HCT116 (cell line): ENCODE results near the gene DAPK1. TPM values are rescaled to one million over a fixed set of nuclear protein-coding genes. Genes with fewer than 3 reads are reported as not detected.

ENCODE experiments used
- ATAC-seq: fragments of 200-7000 bp; cut with Tn5 transposase; 2 replicates; pipeline ENCODE4 v1.9.1; 2020; ENCODE audit warnings: mild to moderate bottlenecking, moderate library complexity
- BruUV-seq: library from RNA; stranded (reverse); fragments of 400-500 nt; replicated peaks from 2 replicates; lab custom pipeline; 2021; lab: Mats Ljungman, UMichigan
- CTCF ChIA-PET: fragments of 300-600 bp; sonication (Branson Sonifier 250); formaldehyde crosslinking; loops from one replicate; lab custom pipeline; 2021; ENCODE audit warnings: antibody characterized with exemption; lab: Charles Lee
- POLR2A ChIA-PET: fragments of 300-600, 350-600 bp; sonication (Branson Sonifier 250); formaldehyde crosslinking; loops from one replicate; lab custom pipeline; 2021; ENCODE audit warnings: antibody characterized with exemption; lab: Charles Lee
- RAD21 ChIA-PET, 2 experiments: fragments of 300-600 bp; sonication (Branson Sonifier 250); formaldehyde crosslinking; loops; one replicate each; lab custom pipeline; 2023; ENCODE audit warnings: low total read pairs in 2 of 2; ENCODE audit not compliant: uncharacterized antibody in 2 of 2, unreplicated experiment in 2 of 2, low non-redundant PET in 1 of 2; lab: Charles Lee
- DNase-seq: peaks from one replicate; pipeline ENCODE4 v3.0.0-alpha.2; 2010; ENCODE audit warnings: low read depth, low spot score
- H2AFZ ChIP-seq: fragments of 200-600 bp; shearing (Covaris generic), sonication (generic); 2 replicates; pipeline ENCODE4 v1.6.1; 2017; ENCODE audit warnings: low read depth, mixed run types, mixed read lengths, antibody characterized with exemption, low read length; ENCODE audit not compliant: poor library complexity, severe bottlenecking
- H3K27ac ChIP-seq: 2 replicates; pipeline ENCODE4 v1.5.1; 2012; ENCODE audit warnings: low read depth, low read length
- H3K27me3 ChIP-seq: fragments of 200-600 bp; sonication (generic); 2 replicates; pipeline ENCODE4 v1.6.1; 2016; ENCODE audit warnings: mixed run types, low read length, mixed read lengths; ENCODE audit not compliant: insufficient read depth
- H3K36me3 ChIP-seq, 2 experiments: fragments of 200-500 bp in 1 of 2; fragments of 200-600 bp in 1 of 2; sonication (Bioruptor generic) in 1 of 2; sonication (generic) in 1 of 2; 2 replicates each; pipeline versions ENCODE4 v1.5.1 to v1.6.1; 2014 to 2016; ENCODE audit warnings: low read length in 2 of 2, inconsistent platforms in 1 of 2, mixed read lengths in 1 of 2, mixed run types in 1 of 2; ENCODE audit not compliant: insufficient read depth in 2 of 2, control insufficient read depth in 1 of 2
- H3K4me1 ChIP-seq, 2 experiments: fragments of 200-600 bp in 1 of 2; sonication (generic) in 1 of 2; 2 replicates each; pipeline versions ENCODE4 v1.5.1 to v1.6.1; 2012 to 2017; ENCODE audit warnings: low read length in 2 of 2, inconsistent platforms in 1 of 2, mild to moderate bottlenecking in 1 of 2, mixed read lengths in 1 of 2, mixed run types in 1 of 2, moderate library complexity in 1 of 2; ENCODE audit not compliant: insufficient read depth in 2 of 2, control insufficient read depth in 1 of 2
- H3K4me2 ChIP-seq: fragments of 200-600 bp; sonication (generic); 2 replicates; pipeline ENCODE4 v1.6.1; 2017; ENCODE audit warnings: mixed run types, low read length, mixed read lengths
- H3K4me3 ChIP-seq, 2 experiments: fragments of 200-600 bp in 1 of 2; sonication (generic) in 1 of 2; replicated peaks in 1 of 2; 2 replicates each; pipeline ENCODE4 v1.5.1; 2011 to 2016; ENCODE audit warnings: low read length in 2 of 2, control low read depth in 1 of 2, low read depth in 1 of 2, mild to moderate bottlenecking in 1 of 2, mixed read lengths in 1 of 2, mixed run types in 1 of 2
- H3K79me2 ChIP-seq: fragments of 200-600 bp; sonication (generic); 2 replicates; pipeline ENCODE4 v1.6.1; 2017; ENCODE audit warnings: mild to moderate bottlenecking, mixed run types, low read length, moderate library complexity, mixed read lengths; ENCODE audit not compliant: insufficient read depth
- H3K9ac ChIP-seq: fragments of 200-600 bp; sonication (generic); 2 replicates; pipeline ENCODE4 v1.6.1; 2016; ENCODE audit warnings: low read length, mixed read lengths
- H3K9me2 ChIP-seq: fragments of 200-600 bp; sonication (generic), shearing (Covaris generic); 2 replicates; pipeline ENCODE4 v1.6.1; 2017; ENCODE audit warnings: mixed run types, mild to moderate bottlenecking, moderate library complexity; ENCODE audit not compliant: insufficient read depth
- H3K9me3 ChIP-seq, 2 experiments: fragments of 200-500 bp in 1 of 2; fragments of 200-600 bp in 1 of 2; sonication (Bioruptor generic) in 1 of 2; sonication (generic) in 1 of 2; 2 replicates each; pipeline ENCODE4 v1.6.1; 2014 to 2017; ENCODE audit warnings: low read length in 2 of 2, mixed read lengths in 2 of 2, inconsistent platforms in 1 of 2, low read depth in 1 of 2, mild to moderate bottlenecking in 1 of 2, mixed run types in 1 of 2, moderate library complexity in 1 of 2; ENCODE audit not compliant: control insufficient read depth in 1 of 2, insufficient read depth in 1 of 2
- H4K20me1 ChIP-seq: fragments of 200-600 bp; sonication (generic), shearing (Covaris generic); 2 replicates; pipeline ENCODE4 v1.6.1; 2017; ENCODE audit warnings: mixed run types, mild to moderate bottlenecking, moderate library complexity; ENCODE audit not compliant: insufficient read depth
- ATF3 ChIP-seq: IDR thresholded peaks from 2 replicates; pipeline ENCODE4 v1.6.1; 2012
- CBX3 ChIP-seq: IDR thresholded peaks from 2 replicates; pipeline ENCODE4 v1.6.1; 2012; ENCODE audit warnings: low read depth
- CEBPB ChIP-seq: IDR thresholded peaks from 2 replicates; pipeline ENCODE4 v1.6.1; 2012; ENCODE audit warnings: low read depth
- CTCF ChIP-seq, 3 experiments: fragments of 200-600 bp in 1 of 3; sonication (generic) in 1 of 3; IDR thresholded peaks in 2 of 3; conservative IDR thresholded peaks in 1 of 3; 2 replicates each; pipeline ENCODE4 v1.5.1; 2012 to 2017; ENCODE audit warnings: low read depth in 2 of 3, low read length in 2 of 3, antibody characterized with exemption in 1 of 3, borderline replicate concordance in 1 of 3, control low read depth in 1 of 3, mild to moderate bottlenecking in 1 of 3, mixed read lengths in 1 of 3, mixed run types in 1 of 3, moderate library complexity in 1 of 3; ENCODE audit not compliant: insufficient read depth in 1 of 3
- EGR1 ChIP-seq: IDR thresholded peaks from 2 replicates; pipeline ENCODE4 v1.6.1; 2012; ENCODE audit warnings: low read depth
- EZH2 ChIP-seq: fragments of 200-600 bp; sonication (generic); IDR thresholded peaks from 2 replicates; pipeline ENCODE4 v1.6.1; 2017; ENCODE audit warnings: antibody characterized with exemption, mixed run types
- FOSL1 ChIP-seq: IDR thresholded peaks from 2 replicates; pipeline ENCODE4 v1.6.1; 2012; ENCODE audit warnings: low read depth
- MAX ChIP-seq: IDR thresholded peaks from 2 replicates; pipeline ENCODE4 v1.6.1; 2012
- POLR2A ChIP-seq: IDR thresholded peaks from 2 replicates; pipeline ENCODE4 v1.7.0; 2011; ENCODE audit warnings: borderline replicate concordance; ENCODE audit not compliant: insufficient read depth, insufficient read length; ENCODE audit errors: extremely low read depth
- POLR2AphosphoS5 ChIP-seq: IDR thresholded peaks from 2 replicates; pipeline ENCODE4 v1.6.1; 2011; ENCODE audit warnings: mild to moderate bottlenecking, low read depth, low read length, moderate library complexity
- REST ChIP-seq: IDR thresholded peaks from 2 replicates; pipeline ENCODE4 v1.6.1; 2012; ENCODE audit warnings: low read depth
- SIN3A ChIP-seq: IDR thresholded peaks from 2 replicates; pipeline ENCODE4 v1.6.1; 2012; ENCODE audit warnings: low read depth
- SP1 ChIP-seq: IDR thresholded peaks from 2 replicates; pipeline ENCODE4 v1.6.1; 2012; ENCODE audit warnings: low read depth
- SRF ChIP-seq: IDR thresholded peaks from 2 replicates; pipeline ENCODE4 v1.6.1; 2012; ENCODE audit warnings: low read depth
- TCF7L2 ChIP-seq: IDR thresholded peaks from 2 replicates; pipeline ENCODE4 v1.7.0; 2011; ENCODE audit warnings: borderline replicate concordance, inconsistent platforms; ENCODE audit not compliant: insufficient read depth, insufficient read length; ENCODE audit errors: extremely low read depth
- YY1 ChIP-seq: IDR thresholded peaks from 2 replicates; pipeline ENCODE4 v1.6.1; 2011; ENCODE audit warnings: low read length, low read depth, moderate library complexity, mild to moderate bottlenecking; ENCODE audit not compliant: insufficient replicate concordance; ENCODE audit errors: extremely low read depth
- ZNF274 ChIP-seq: fragments of 200-500 bp; sonication (Bioruptor generic); IDR thresholded peaks from 2 replicates; pipeline ENCODE4 v1.6.1; 2014; ENCODE audit warnings: mild to moderate bottlenecking, low read depth, low read length, inconsistent platforms
- intact Hi-C: fragments of 100-400 bp; cut with micrococcal nuclease; formaldehyde crosslinking; loops from 2 replicates; pipeline ENCODE4 v1.10.0; 2022
- total RNA-seq: library from RNA; stranded (reverse); gene quantifications from one replicate; pipeline ENCODE4 v1.2.1, GENCODE V29; 2021; ENCODE audit not compliant: unreplicated experiment

Gene DAPK1
- total RNA-seq, 1 experiment from 2014 or later: 5.6 TPM

DNA sequence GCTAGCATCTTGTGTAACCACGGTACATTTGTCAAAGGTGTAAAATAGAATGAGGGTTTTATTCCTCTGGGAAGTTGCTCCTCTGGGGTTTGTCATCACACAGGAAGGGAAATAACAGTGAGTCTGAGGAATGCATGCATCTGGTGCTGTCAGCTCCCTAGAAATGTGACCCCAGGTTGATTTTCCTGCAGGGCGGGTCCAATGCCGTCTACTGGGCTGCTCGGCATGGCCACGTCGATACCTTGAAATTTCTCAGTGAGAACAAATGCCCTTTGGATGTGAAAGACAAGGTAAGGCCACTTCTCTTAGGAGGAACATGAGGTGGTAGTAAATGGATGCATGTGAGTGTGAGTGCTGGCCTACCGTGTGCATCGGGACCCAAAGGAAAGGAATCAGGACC lies 149.4 kb downstream of the DAPK1 start:
- no peaks in the 10 kb centered on the region for H3K36me3 ChIP-seq
- no peak overlapping the region for H3K4me3 ChIP-seq
- H3K79me2 ChIP-seq: no peaks in the 10 kb centered on the region
- H3K27ac ChIP-seq: no peak overlapping the region
- H3K9ac ChIP-seq: no peak overlapping the region
- no peak for ATAC-seq
- no TSS peak for BruUV-seq
- RAD21 ChIA-PET: no interaction called here
- no peaks in the 10 kb centered on the region for H3K9me2 ChIP-seq
- intact Hi-C loops: no loop called here
- H2AFZ ChIP-seq: no peak overlapping the region
- TF ChIP-seq YY1 (no peak), REST (no peak), SIN3A (no peak), CEBPB (no peak), MAX (no peak), ATF3 (no peak), SRF (no peak), SP1 (no peak), FOSL1 (no peak), CBX3 (no peak), POLR2A (no peak), ZNF274 (no peak), POLR2AphosphoS5 (no peak), EZH2 (no peak), TCF7L2 (no peak), CTCF (IDR thresholded peaks at IDR 0.05 in 2 of 3, conservative IDR thresholded peaks at IDR 0.05 in 1 of 3; ENCODE audit: borderline replicate concordance in 1 of 3, insufficient read depth in 1 of 3, low read depth in 2 of 3, low read length in 2 of 3) (no peak), EGR1 (no peak)
- TF ChIP-seq, all 23 proteins: peak for 0
- Histone ChIP-seq H3K4me2 (no peak overlapping the region), H3K27me3 (no peaks in the 10 kb centered on the region), H3K9me3 (no peaks in the 10 kb centered on the region), H3K4me1 (no peaks in the 10 kb centered on the region), H4K20me1 (no peaks in the 10 kb centered on the region)
- ChIA-PET CTCF (no interaction called here), POLR2A (no interaction called here)
- DNase-seq: no peak
